ENCODE results near the gene ZNF429.

Gene ZNF429

GRCh38 chr19:21593008-21593481 lies 87.6 kb downstream of the ZNF429 start:
- Histone ChIP-seq H2BK12ac (ENCODE audit: low read length) (no peak overlapping the region), H3K18ac (ENCODE audit: low read length) (no peak overlapping the region), H2AK5ac (ENCODE audit: low read depth, low read length) (no peak overlapping the region), H2BK120ac (ENCODE audit: low read depth, low read length) (no peak overlapping the region), H2BK15ac (ENCODE audit: low read length) (no peak overlapping the region), H4K8ac (ENCODE audit: low read depth, low read length) (no peak overlapping the region), H3K14ac (ENCODE audit: low read length) (no peak overlapping the region), H2BK5ac (ENCODE audit: low read length) (no peak overlapping the region), H3K4me3 (ENCODE audit: low read length in 2 of 2) (no peak overlapping the region), H3K9ac (ENCODE audit: low read depth, low read length, poor library complexity) (no peak overlapping the region), H3K4ac (ENCODE audit: low read length) (no peak overlapping the region), H3K36me3 (replicated peaks in 1 of 2; ENCODE audit: control insufficient read depth in 2 of 2, insufficient read depth in 2 of 2, low read length in 2 of 2) (no peaks in the 10 kb centered on the region), H4K91ac (ENCODE audit: low read depth, low read length, poor library complexity) (no peak overlapping the region), H3K9me3 (replicated peaks in 1 of 2; ENCODE audit: control insufficient read depth in 2 of 2, insufficient read depth in 1 of 2, low read depth in 1 of 2, low read length in 2 of 2) (peaks cover 0 to 1% of the 10 kb centered on the region in 2 donors), H3K79me1 (ENCODE audit: low read depth, low read length) (no peaks in the 10 kb centered on the region), H3K4me2 (ENCODE audit: insufficient read depth, low read length, poor library complexity, severe bottlenecking) (no peak overlapping the region), H3K27me3 (ENCODE audit: control insufficient read depth in 3 of 3, insufficient read depth in 3 of 3, low read depth in 1 of 3, low read length in 3 of 3) (peaks cover 0 to 2% (median 0%) of the 10 kb centered on the region in 3 experiments), H2AFZ (ENCODE audit: low read length) (no peak overlapping the region), H3K27ac (replicated peaks; ENCODE audit: low read length) (no peak overlapping the region), H3K23ac (ENCODE audit: low read depth, low read length, poor library complexity) (no peak overlapping the region), H3K4me1 (ENCODE audit: control insufficient read depth in 2 of 2, insufficient read depth in 1 of 2, low read depth in 1 of 2, low read length in 2 of 2) (no peaks in the 10 kb centered on the region)
- DNase-seq (ENCODE audit: low spot score), result no peak
- no CpG with 5 or more reads among the region's 2 CpGs for WGBS, 2 donors (ENCODE audit: extremely low coverage in 2 of 2, insufficient read length in 2 of 2, insufficient replicate concordance in 1 of 2)

- Histone ChIP-seq H3K23ac (ENCODE audit: low read depth, low read length, poor library complexity) (no peak overlapping the region), H3K4me2 (ENCODE audit: insufficient read depth, low read length, poor library complexity, severe bottlenecking) (no peak overlapping the region), H3K27ac (replicated peaks; ENCODE audit: low read length) (no peak overlapping the region), H3K14ac (ENCODE audit: low read length) (no peak overlapping the region), H3K9me3 (replicated peaks in 1 of 2; ENCODE audit: control insufficient read depth in 2 of 2, insufficient read depth in 1 of 2, low read depth in 1 of 2, low read length in 2 of 2) (no peaks in the 10 kb centered on the region), H2BK12ac (ENCODE audit: low read length) (no peak overlapping the region), H3K4me1 (ENCODE audit: control insufficient read depth in 2 of 2, insufficient read depth in 1 of 2, low read depth in 1 of 2, low read length in 2 of 2) (no peaks in the 10 kb centered on the region), H2BK5ac (ENCODE audit: low read length) (no peak overlapping the region), H2BK15ac (ENCODE audit: low read length) (no peak overlapping the region), H3K79me1 (ENCODE audit: low read depth, low read length) (no peaks in the 10 kb centered on the region), H3K27me3 (ENCODE audit: control insufficient read depth in 3 of 3, insufficient read depth in 3 of 3, low read depth in 1 of 3, low read length in 3 of 3) (no peaks in the 10 kb centered on the region), H3K36me3 (replicated peaks in 1 of 2; ENCODE audit: control insufficient read depth in 2 of 2, insufficient read depth in 2 of 2, low read length in 2 of 2) (no peaks in the 10 kb centered on the region), H3K18ac (ENCODE audit: low read length) (no peak overlapping the region), H2BK120ac (ENCODE audit: low read depth, low read length) (no peak overlapping the region), H3K4ac (ENCODE audit: low read length) (no peak overlapping the region), H2AFZ (ENCODE audit: low read length) (no peak overlapping the region), H3K4me3 (ENCODE audit: low read length in 2 of 2) (no peak overlapping the region), H4K8ac (ENCODE audit: low read depth, low read length) (no peak overlapping the region), H2AK5ac (ENCODE audit: low read depth, low read length) (no peak overlapping the region), H3K9ac (ENCODE audit: low read depth, low read length, poor library complexity) (no peak overlapping the region), H4K91ac (ENCODE audit: low read depth, low read length, poor library complexity) (no peak overlapping the region)
- WGBS, 2 donors (ENCODE audit: extremely low coverage in 2 of 2, insufficient read length in 2 of 2, insufficient replicate concordance in 1 of 2), result no CpG with 5 or more reads among the region's 4 CpGs
- DNase-seq (ENCODE audit: low spot score), result no peak
Observed at GRCh38 chr19:21593502-21593901, 88.1 kb downstream of the ZNF429 start.

DNA sequence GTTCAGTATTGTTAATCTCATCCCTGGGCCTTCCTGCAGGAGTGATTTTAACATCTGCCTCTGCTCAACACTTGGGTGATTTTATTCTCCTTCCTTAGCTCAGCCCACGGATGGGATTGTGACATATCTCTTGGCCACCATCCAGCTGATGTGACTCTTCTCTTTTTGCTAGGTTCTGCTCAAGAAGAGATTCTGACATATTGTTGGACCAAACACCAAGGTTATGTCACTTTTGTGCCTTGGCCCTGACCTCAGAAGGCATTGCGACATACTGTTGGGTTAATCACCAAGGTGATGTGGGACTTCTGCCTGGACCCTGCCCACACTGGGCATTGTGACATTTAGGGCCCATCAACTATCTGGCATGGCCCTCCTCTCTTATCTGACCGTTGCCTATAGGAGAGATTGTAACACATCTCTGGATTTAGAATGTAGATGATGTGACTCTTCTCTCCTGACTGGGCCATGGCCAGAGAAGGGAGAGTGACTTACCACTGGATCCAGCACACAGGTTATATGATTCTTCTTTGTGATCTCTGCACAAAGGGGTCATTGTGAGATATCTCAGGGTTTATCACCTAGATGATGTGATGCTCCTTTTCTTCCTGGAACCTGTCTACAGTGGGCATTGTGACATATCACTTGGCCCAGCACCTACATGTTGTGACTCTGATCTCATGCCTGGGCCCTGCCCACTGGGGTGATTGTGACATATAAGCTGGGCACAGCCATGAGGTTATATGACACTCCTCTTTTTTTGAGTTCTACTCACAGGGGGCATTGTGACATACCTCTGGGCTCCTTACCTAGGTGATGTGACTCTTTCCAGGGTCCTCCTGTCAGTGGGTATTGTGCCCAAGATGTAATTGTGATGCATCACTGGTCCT lies 88.8 kb downstream of the ZNF429 start:
- no peak for DNase-seq (ENCODE audit: low spot score)
- Histone ChIP-seq H2BK5ac (ENCODE audit: low read length) (no peak overlapping the region), H4K91ac (ENCODE audit: low read depth, low read length, poor library complexity) (no peak overlapping the region), H2AFZ (ENCODE audit: low read length) (no peak overlapping the region), H3K18ac (ENCODE audit: low read length) (no peak overlapping the region), H3K14ac (ENCODE audit: low read length) (no peak overlapping the region), H3K4me3 (ENCODE audit: low read length in 2 of 2) (no peak overlapping the region), H3K4me1 (ENCODE audit: control insufficient read depth in 2 of 2, insufficient read depth in 1 of 2, low read depth in 1 of 2, low read length in 2 of 2) (peaks cover 0 to 2% of the 10 kb centered on the region in 2 donors), H3K4ac (ENCODE audit: low read length) (no peak overlapping the region), H3K36me3 (replicated peaks in 1 of 2; ENCODE audit: control insufficient read depth in 2 of 2, insufficient read depth in 2 of 2, low read length in 2 of 2) (no peaks in the 10 kb centered on the region), H3K79me1 (ENCODE audit: low read depth, low read length) (no peaks in the 10 kb centered on the region), H2BK15ac (ENCODE audit: low read length) (no peak overlapping the region), H3K23ac (ENCODE audit: low read depth, low read length, poor library complexity) (no peak overlapping the region), H3K4me2 (ENCODE audit: insufficient read depth, low read length, poor library complexity, severe bottlenecking) (no peak overlapping the region), H3K9me3 (replicated peaks in 1 of 2; ENCODE audit: control insufficient read depth in 2 of 2, insufficient read depth in 1 of 2, low read depth in 1 of 2, low read length in 2 of 2) (no peaks in the 10 kb centered on the region), H2BK120ac (ENCODE audit: low read depth, low read length) (no peak overlapping the region), H2AK5ac (ENCODE audit: low read depth, low read length) (no peak overlapping the region), H3K27ac (replicated peaks; ENCODE audit: low read length) (no peak overlapping the region), H2BK12ac (ENCODE audit: low read length) (no peak overlapping the region), H3K27me3 (ENCODE audit: control insufficient read depth in 3 of 3, insufficient read depth in 3 of 3, low read depth in 1 of 3, low read length in 3 of 3) (no peaks in the 10 kb centered on the region), H4K8ac (ENCODE audit: low read depth, low read length) (no peak overlapping the region), H3K9ac (ENCODE audit: low read depth, low read length, poor library complexity) (no peak overlapping the region)
- WGBS, 2 donors (ENCODE audit: extremely low coverage in 2 of 2, insufficient read length in 2 of 2, insufficient replicate concordance in 1 of 2), result no CpG with 5 or more reads among the region's 3 CpGs

GRCh38 chr19:21595185-21595584 lies 89.8 kb downstream of the ZNF429 start:
- no peak overlapping the region for H3K4me2 ChIP-seq (ENCODE audit: insufficient read depth, low read length, poor library complexity, severe bottlenecking)
- no peak overlapping the region for H3K4me3 ChIP-seq (ENCODE audit: low read length in 2 of 2)
- H3K27ac ChIP-seq (replicated peaks; ENCODE audit: low read length), result no peak overlapping the region
- no peak overlapping the region for H3K14ac ChIP-seq (ENCODE audit: low read length)
- H3K23ac ChIP-seq (ENCODE audit: low read depth, low read length, poor library complexity), result no peak overlapping the region
- H2BK120ac ChIP-seq (ENCODE audit: low read depth, low read length), result no peak overlapping the region
- no peak overlapping the region for H2AK5ac ChIP-seq (ENCODE audit: low read depth, low read length)
- DNase-seq (ENCODE audit: low spot score), result no peak
- H3K9ac ChIP-seq (ENCODE audit: low read depth, low read length, poor library complexity), result no peak overlapping the region
- H4K8ac ChIP-seq (ENCODE audit: low read depth, low read length), result no peak overlapping the region
- H2AFZ ChIP-seq (ENCODE audit: low read length), result no peak overlapping the region
- no peaks in the 10 kb centered on the region for H3K9me3 ChIP-seq (replicated peaks in 1 of 2; ENCODE audit: control insufficient read depth in 2 of 2, insufficient read depth in 1 of 2, low read depth in 1 of 2, low read length in 2 of 2)
- no peak overlapping the region for H3K4ac ChIP-seq (ENCODE audit: low read length)
- no CpG with 5 or more reads among the region's 4 CpGs for WGBS, 2 donors (ENCODE audit: extremely low coverage in 2 of 2, insufficient read length in 2 of 2, insufficient replicate concordance in 1 of 2)
- H2BK5ac ChIP-seq (ENCODE audit: low read length), result no peak overlapping the region
- peaks cover 0 to 7% of the 10 kb centered on the region in 2 donors for H3K4me1 ChIP-seq (ENCODE audit: control insufficient read depth in 2 of 2, insufficient read depth in 1 of 2, low read depth in 1 of 2, low read length in 2 of 2)
- H3K27me3 ChIP-seq (ENCODE audit: control insufficient read depth in 3 of 3, insufficient read depth in 3 of 3, low read depth in 1 of 3, low read length in 3 of 3), result no peaks in the 10 kb centered on the region
- H2BK12ac ChIP-seq (ENCODE audit: low read length), result no peak overlapping the region
- no peaks in the 10 kb centered on the region for H3K79me1 ChIP-seq (ENCODE audit: low read depth, low read length)
- no peak overlapping the region for H4K91ac ChIP-seq (ENCODE audit: low read depth, low read length, poor library complexity)
- H2BK15ac ChIP-seq (ENCODE audit: low read length), result no peak overlapping the region
- no peak overlapping the region for H3K18ac ChIP-seq (ENCODE audit: low read length)
- H3K36me3 ChIP-seq (replicated peaks in 1 of 2; ENCODE audit: control insufficient read depth in 2 of 2, insufficient read depth in 2 of 2, low read length in 2 of 2), result no peaks in the 10 kb centered on the region

All from neuronal stem cell (in vitro differentiated cells).